GOT3 (cell line): ENCODE measurements around the gene COX7C.

ENCODE experiments used
- DNase-seq: peaks from one replicate; lab custom pipeline; 2025; ENCODE audit warnings: mixed read lengths; lab: John Stamatoyannopoulos, UW

Gene COX7C

DNA sequence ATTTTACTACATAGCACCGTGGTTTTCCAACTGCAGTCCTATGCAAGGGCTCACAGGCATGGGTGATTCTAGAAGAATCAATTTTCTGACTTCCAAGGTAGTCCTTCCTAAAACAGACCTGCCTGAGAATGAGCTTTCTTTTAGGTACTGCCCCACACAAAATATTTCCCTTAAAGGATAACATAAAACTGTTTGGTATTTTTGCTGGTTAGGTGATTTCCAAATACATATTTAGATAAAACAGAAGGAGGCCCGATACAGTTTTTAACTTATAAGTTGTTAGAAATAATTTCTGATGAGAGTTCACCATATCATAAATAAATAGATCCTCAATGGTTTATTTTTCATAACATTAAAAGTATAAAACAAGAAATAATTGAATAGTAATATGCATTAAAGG lies 46.4 kb downstream of the COX7C start:
- no peak for DNase-seq

DNA sequence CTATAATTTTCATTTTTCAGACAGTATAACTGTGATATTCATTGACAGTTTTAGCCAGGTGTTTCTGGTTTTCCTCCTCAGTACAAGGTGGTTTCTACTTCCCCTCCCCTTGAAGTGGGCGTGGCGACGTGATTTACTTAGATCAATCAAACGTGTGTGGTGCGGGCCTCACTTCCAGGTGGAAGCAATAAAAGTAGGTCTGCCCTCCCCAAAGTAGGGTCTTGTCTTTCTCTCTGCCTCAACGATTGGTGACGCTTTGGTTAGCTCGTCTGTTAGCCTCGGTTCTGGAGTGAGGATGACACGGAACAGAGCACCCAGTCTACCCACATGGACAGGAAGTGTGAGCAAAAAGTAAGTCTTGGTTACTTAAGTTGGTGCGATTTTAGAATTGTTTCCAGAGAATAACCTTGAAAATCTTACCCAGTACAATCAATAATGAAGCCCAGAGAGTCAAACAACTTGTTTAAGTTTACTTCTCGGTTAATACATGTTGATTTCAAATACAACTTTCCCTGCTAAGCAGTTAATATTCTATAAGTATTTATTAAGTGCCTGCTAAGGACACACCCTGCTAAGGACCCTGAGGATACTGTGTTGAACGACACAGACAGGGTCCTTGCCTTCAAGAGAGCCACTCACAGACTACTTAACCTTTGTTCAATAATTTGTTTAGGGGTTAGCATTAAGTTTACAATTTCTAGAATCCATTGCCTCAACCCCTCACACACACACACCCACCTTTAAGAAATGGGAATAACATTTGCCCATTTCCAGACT lies 48.4 kb downstream of the COX7C start:
- no peak for DNase-seq

DNA sequence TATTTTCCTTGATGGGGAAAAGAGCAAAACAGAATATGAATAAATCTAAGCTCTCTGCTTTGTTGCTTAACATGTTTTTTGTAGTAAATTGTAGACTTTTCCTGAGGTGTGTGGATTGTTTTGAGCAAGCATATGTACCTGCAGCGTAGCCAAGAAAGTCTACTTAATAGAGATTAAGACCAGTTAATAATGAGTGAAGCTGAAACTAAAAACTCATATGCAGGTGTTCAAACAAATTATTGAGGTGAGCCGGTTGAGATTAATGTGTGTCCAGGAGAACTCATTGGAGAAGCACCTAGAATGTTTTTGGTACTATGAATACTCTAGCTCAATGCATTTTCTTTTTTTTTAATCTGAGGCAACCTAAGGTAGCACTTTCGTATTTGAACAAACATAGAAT lies 49.2 kb downstream of the COX7C start:
- DNase-seq = no peak
